Fibroblast of pulmonary artery (primary cell): ENCODE measurements around the gene ZNF141.

Experiments used
- DNase-seq: peaks from one replicate; pipeline ENCODE4 v3.0.0-alpha.2; 2010; ENCODE audit warnings: low read depth
- H3K4me3 ChIP-seq: replicated peaks from 2 replicates; pipeline ENCODE4 v1.5.1; 2011; ENCODE audit warnings: low read depth, mild to moderate bottlenecking, control low read depth, low read length, moderate library complexity
- CTCF ChIP-seq: IDR thresholded peaks from 2 replicates; pipeline ENCODE4 v1.5.1; 2011; ENCODE audit warnings: mild to moderate bottlenecking, control low read depth, low read length, inconsistent platforms; ENCODE audit errors: missing control alignments

ZNF141 gene

DNA sequence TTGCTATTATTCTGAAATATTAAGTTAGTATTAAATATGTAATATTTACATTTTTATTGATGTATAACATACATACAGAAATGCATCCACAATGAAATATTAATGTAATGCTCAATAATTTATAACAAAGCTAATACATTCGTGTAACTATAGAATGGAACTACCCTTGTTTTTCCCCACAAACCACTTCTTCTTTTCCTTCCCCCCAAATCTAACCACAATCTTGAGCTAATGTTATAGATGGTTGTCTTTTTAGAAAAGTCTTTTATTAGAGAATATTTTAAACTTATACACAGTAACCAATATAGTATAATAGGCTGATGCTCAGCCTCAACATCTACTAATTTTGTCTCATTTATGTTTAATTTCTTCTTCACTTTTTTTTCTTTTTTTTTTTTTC is 27.8 kb upstream of the ZNF141 start:
- DNase-seq = no peak
- TF ChIP-seq CTCF = no peak
- H3K4me3 ChIP-seq = no peak overlapping the region

GRCh38 chr4:314296-314903 is 23.2 kb upstream of the ZNF141 start:
- DNase-seq = no peak
- TF ChIP-seq CTCF = no peak
- H3K4me3 ChIP-seq = no peak overlapping the region

- no peak overlapping the region for H3K4me3 ChIP-seq
- DNase-seq = no peak
- TF ChIP-seq CTCF = no peak
These were observed 8.9 kb upstream of the ZNF141 start for GRCh38 chr4:328729-329128.

DNA sequence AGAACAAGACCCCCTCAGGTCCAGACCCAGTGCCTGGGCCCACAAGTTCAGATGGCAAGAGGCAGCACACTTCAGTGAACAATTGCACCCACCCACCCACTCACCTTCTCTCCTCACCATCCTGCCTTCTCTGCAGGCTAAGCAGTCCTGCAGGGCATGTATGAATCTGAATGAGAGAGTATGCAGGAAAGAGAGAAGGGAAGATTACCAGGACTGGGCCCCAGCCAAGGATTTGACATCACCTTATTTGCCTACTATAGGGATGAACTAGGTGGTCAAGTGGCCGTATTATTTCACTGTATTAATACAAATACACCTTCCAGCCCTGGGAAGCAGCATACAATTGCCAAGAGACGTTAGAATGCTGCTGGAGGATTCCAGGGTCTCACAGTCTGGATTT is 2.1 kb upstream of the ZNF141 start:
- no peak for DNase-seq
- H3K4me3 ChIP-seq = no peak overlapping the region
- TF ChIP-seq CTCF = no peak

- TF ChIP-seq CTCF = no peak
- DNase-seq = no peak
- peak overlapping the region; percentile 85 for H3K4me3 ChIP-seq
These were observed 1.3 kb upstream of the ZNF141 start for GRCh38 chr4:336099-336892.

DNA sequence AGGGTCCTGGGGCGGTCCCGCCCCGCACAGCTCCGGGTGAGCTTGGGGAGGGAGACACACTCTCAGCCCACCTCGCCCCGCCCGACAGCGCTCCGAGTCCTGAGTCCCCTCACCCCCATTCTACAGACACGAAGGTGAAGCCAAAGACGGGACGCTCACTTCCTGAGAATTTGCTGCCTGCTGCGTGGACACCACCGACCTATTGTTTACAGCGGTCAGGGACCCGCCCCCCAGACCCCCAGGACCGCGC is 796 bp upstream of the ZNF141 start:
- H3K4me3 ChIP-seq = peak overlapping the region; percentile 85
- DNase-seq = no peak
- no peak for TF ChIP-seq CTCF
